Prostate gland (tissue), 2 donors: ENCODE data around the gene TGIF2.

Experiments
- POLR2A ChIP-seq: fragments of 450-650 bp; IDR thresholded peaks from one replicate; pipeline ENCODE4 v1.6.1; 2016; ENCODE audit warnings: antibody characterized with exemption, mild to moderate bottlenecking
- POLR2AphosphoS5 ChIP-seq: sonication (generic); formaldehyde crosslinking; IDR thresholded peaks from one replicate; pipeline ENCODE4 v1.6.1; 2017; ENCODE audit warnings: antibody characterized with exemption
- TF ChIP-seq, protein P1 (sequence below), 4 experiments: fragments of 200-600 bp in 2 of 4; fragments of 450-650 bp in 2 of 4; sonication (generic) in 2 of 4; IDR thresholded peaks; 1 replicate in 3 of 4; 2 replicates in 1 of 4; pipeline ENCODE4 v1.5.1; 2016 to 2019; ENCODE audit warnings: antibody characterized with exemption in 4 of 4, mild to moderate bottlenecking in 2 of 4, moderate library complexity in 2 of 4

DNA sequence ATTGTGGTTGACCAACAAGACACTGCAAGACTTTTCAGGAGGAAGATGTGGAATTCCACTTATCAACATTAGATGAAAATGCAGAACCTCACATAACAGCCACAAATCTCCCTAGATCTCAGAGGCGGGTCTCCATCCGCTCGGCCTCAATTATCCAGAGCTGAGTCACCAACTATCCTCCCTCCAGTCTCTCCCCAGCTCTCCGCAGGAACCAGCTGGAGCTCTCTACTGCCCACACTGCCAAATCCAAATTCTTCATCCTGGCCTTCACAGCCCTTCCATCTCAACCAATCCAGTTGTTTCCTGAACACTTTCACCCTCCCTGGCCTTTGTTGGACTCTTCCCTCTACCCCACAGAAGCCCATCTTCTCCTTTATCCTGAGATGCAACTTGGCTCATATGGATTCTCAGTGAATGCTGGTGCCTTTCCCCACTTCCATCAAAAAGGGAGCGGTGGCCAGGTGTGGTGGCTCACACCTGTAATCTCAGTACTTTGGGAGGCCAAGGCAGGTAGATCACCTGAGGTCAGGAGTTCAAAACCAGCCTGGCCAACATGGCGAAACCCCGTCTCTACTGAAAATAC, 3.5 kb upstream of the TGIF2 start:
- TF ChIP-seq, protein P1, sequence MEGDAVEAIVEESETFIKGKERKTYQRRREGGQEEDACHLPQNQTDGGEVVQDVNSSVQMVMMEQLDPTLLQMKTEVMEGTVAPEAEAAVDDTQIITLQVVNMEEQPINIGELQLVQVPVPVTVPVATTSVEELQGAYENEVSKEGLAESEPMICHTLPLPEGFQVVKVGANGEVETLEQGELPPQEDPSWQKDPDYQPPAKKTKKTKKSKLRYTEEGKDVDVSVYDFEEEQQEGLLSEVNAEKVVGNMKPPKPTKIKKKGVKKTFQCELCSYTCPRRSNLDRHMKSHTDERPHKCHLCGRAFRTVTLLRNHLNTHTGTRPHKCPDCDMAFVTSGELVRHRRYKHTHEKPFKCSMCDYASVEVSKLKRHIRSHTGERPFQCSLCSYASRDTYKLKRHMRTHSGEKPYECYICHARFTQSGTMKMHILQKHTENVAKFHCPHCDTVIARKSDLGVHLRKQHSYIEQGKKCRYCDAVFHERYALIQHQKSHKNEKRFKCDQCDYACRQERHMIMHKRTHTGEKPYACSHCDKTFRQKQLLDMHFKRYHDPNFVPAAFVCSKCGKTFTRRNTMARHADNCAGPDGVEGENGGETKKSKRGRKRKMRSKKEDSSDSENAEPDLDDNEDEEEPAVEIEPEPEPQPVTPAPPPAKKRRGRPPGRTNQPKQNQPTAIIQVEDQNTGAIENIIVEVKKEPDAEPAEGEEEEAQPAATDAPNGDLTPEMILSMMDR (IDR thresholded peaks at IDR 0.05) = no peak
- TF ChIP-seq POLR2A = no peak
- TF ChIP-seq POLR2AphosphoS5 = no peak
